Mesenchymal stem cell (in vitro differentiated cells and primary cell): ENCODE measurements around the gene NCLN.

Source experiments
- DNase-seq: peaks from one replicate; pipeline ENCODE4 v3.0.0-alpha.2; 2013
- H2AFZ ChIP-seq: one replicate; pipeline ENCODE4 v1.6.1; 2013; ENCODE audit warnings: low read depth, mild to moderate bottlenecking, control low read depth, inconsistent platforms, low read length, moderate library complexity
- H2AK5ac ChIP-seq: 2 replicates; pipeline ENCODE4 v1.6.1; 2013; ENCODE audit warnings: low read length, moderate library complexity, mild to moderate bottlenecking, inconsistent platforms; ENCODE audit not compliant: severe bottlenecking
- H2BK120ac ChIP-seq: one replicate; pipeline ENCODE4 v1.6.1; 2013; ENCODE audit warnings: low read depth, mild to moderate bottlenecking, inconsistent platforms, low read length, moderate library complexity
- H2BK12ac ChIP-seq, 2 experiments: one replicate each; pipeline ENCODE4 v1.6.1; 2013; ENCODE audit warnings: inconsistent platforms in 2 of 2, low read length in 2 of 2, mild to moderate bottlenecking in 2 of 2, moderate library complexity in 2 of 2, control low read depth in 1 of 2
- H2BK15ac ChIP-seq: one replicate; pipeline ENCODE4 v1.6.1; 2013; ENCODE audit warnings: mild to moderate bottlenecking, low read depth, inconsistent platforms; ENCODE audit not compliant: poor library complexity, severe bottlenecking
- H2BK5ac ChIP-seq: 2 replicates; pipeline ENCODE4 v1.6.1; 2013; ENCODE audit warnings: low read depth, mild to moderate bottlenecking, low read length, control low read depth, inconsistent platforms; ENCODE audit not compliant: poor library complexity, severe bottlenecking
- H3K14ac ChIP-seq, 2 experiments: one replicate each; pipeline ENCODE4 v1.6.1; 2013; ENCODE audit warnings: inconsistent platforms in 2 of 2, low read length in 2 of 2, control low read depth in 1 of 2, mild to moderate bottlenecking in 1 of 2, moderate library complexity in 1 of 2
- H3K18ac ChIP-seq, 2 experiments: one replicate each; pipeline ENCODE4 v1.6.1; 2013; ENCODE audit warnings: inconsistent platforms in 2 of 2, low read length in 2 of 2, control low read depth in 1 of 2, low read depth in 1 of 2, mild to moderate bottlenecking in 1 of 2
- H3K23ac ChIP-seq, 2 experiments: one replicate each; pipeline ENCODE4 v1.6.1; 2013; ENCODE audit warnings: inconsistent platforms in 2 of 2, low read length in 2 of 2, mild to moderate bottlenecking in 2 of 2, moderate library complexity in 2 of 2, control low read depth in 1 of 2
- H3K27ac ChIP-seq: 2 replicates; pipeline ENCODE4 v1.5.1; 2013; ENCODE audit warnings: mild to moderate bottlenecking, moderate library complexity, low read length, control low read depth, inconsistent platforms; ENCODE audit not compliant: poor library complexity, severe bottlenecking
- H3K27me3 ChIP-seq, 2 experiments: 2 replicates each; pipeline versions ENCODE4 v1.6.1 to v1.7.0; 2013; ENCODE audit warnings: low read length in 2 of 2, mild to moderate bottlenecking in 2 of 2, moderate library complexity in 2 of 2, control low read depth in 1 of 2, inconsistent platforms in 1 of 2; ENCODE audit not compliant: control insufficient read depth in 1 of 2, insufficient read depth in 1 of 2
- H3K36me3 ChIP-seq, 2 experiments: 2 replicates each; pipeline versions ENCODE4 v1.6.1 to v1.7.0; 2013; ENCODE audit warnings: low read length in 2 of 2, control low read depth in 1 of 2, inconsistent platforms in 1 of 2, low read depth in 1 of 2, mild to moderate bottlenecking in 1 of 2; ENCODE audit not compliant: insufficient read depth in 2 of 2, control insufficient read depth in 1 of 2
- H3K4ac ChIP-seq, 2 experiments: one replicate each; pipeline ENCODE4 v1.6.1; 2013; ENCODE audit warnings: inconsistent platforms in 2 of 2, low read length in 2 of 2, mild to moderate bottlenecking in 2 of 2, moderate library complexity in 2 of 2, control low read depth in 1 of 2, low read depth in 1 of 2
- H3K4me1 ChIP-seq: 2 replicates; pipeline ENCODE4 v1.6.1; 2013; ENCODE audit warnings: low read depth, low read length, control low read depth; ENCODE audit not compliant: control insufficient read depth, insufficient read depth
- H3K4me2 ChIP-seq: 2 replicates; pipeline ENCODE4 v1.6.1; 2013; ENCODE audit warnings: low read length, mild to moderate bottlenecking, inconsistent platforms; ENCODE audit not compliant: poor library complexity, severe bottlenecking
- H3K4me3 ChIP-seq, 2 experiments: 2 replicates each; pipeline versions ENCODE4 v1.5.1 to v1.7.0; 2013; ENCODE audit warnings: low read length in 2 of 2, mild to moderate bottlenecking in 2 of 2, control low read depth in 1 of 2, low read depth in 1 of 2; ENCODE audit not compliant: insufficient read depth in 1 of 2
- H3K79me1 ChIP-seq: replicated peaks from 2 replicates; pipeline ENCODE4 v1.6.1; 2013; ENCODE audit warnings: mild to moderate bottlenecking, control low read depth, low read length, inconsistent platforms; ENCODE audit not compliant: poor library complexity, severe bottlenecking
- H3K9ac ChIP-seq: 2 replicates; pipeline ENCODE4 v1.7.0; 2013; ENCODE audit warnings: mild to moderate bottlenecking, low read length, moderate library complexity
- H3K9me3 ChIP-seq: 2 replicates; pipeline ENCODE4 v1.7.0; 2013; ENCODE audit warnings: mild to moderate bottlenecking, low read length; ENCODE audit not compliant: control insufficient read depth
- H4K8ac ChIP-seq: one replicate; pipeline ENCODE4 v1.6.1; 2013; ENCODE audit warnings: inconsistent platforms, mild to moderate bottlenecking, low read length, moderate library complexity
- H4K91ac ChIP-seq: one replicate; pipeline ENCODE4 v1.6.1; 2013; ENCODE audit warnings: mild to moderate bottlenecking, low read length, inconsistent platforms
- WGBS: methylation state at CpG from one replicate; pipeline ENCODE4 v1.1.7; 2013; ENCODE audit warnings: mixed read lengths; 5-methylcytosine and 5-hydroxymethylcytosine counted together

NCLN gene

DNA sequence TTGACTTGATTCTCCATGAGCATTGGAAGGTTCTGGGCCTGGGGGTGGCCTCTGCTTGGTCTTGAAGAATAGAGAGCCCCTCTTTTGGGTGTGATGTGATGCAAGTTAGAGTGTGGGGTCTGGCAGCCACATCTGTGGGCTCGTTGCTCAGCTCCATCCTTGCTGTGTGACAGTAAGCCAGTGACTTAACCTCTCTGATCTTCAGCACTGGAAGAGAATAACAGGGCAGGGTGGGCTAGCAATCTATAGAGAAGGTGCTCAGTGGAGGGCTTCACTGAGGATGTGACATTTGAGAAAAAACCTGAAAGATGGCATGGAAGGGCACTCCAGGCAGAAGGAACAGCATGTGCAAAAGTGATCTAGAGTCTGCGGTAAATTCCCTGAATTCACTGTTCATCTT is 66.9 kb downstream of the NCLN start:
- H3K4me2 ChIP-seq: no peak overlapping the region
- 91% methylated on average over 2 of the region's 2 CpGs for WGBS
- H3K23ac ChIP-seq: no peak overlapping the region

DNA sequence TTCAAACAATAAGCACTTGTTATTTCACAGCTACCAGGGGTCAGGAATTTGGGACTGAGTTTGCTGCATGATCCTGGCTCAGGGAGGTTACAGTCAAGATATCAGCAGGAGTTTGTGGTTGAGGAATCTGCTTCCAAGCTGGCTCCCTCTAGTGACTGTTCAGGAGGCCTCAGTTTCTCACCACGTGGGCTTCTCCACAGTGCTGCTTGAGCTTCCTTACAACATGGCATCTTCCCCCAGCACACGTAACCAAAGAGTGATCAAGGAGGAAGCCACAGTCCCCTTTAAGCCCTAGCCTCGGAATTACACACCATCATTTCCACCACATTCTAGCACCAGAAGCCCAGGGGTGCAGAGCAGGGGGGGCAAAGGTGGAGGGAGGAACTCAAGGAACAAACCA is 67.5 kb downstream of the NCLN start:
- H4K91ac ChIP-seq: no peak overlapping the region
- H3K9ac ChIP-seq: no peak overlapping the region
- H2BK15ac ChIP-seq: no peak overlapping the region
- no peak overlapping the region for H2AFZ ChIP-seq
- no peak overlapping the region for H2AK5ac ChIP-seq
- H2BK5ac ChIP-seq: no peak overlapping the region
- no peak overlapping the region for H4K8ac ChIP-seq
- no peak overlapping the region for H3K14ac ChIP-seq
- no peak overlapping the region for H3K4ac ChIP-seq
- H3K79me1 ChIP-seq: no peaks in the 10 kb centered on the region
- no peak overlapping the region for H3K27ac ChIP-seq
- H3K18ac ChIP-seq: no peak overlapping the region
- peaks cover 9 to 34% of the 10 kb centered on the region in 2 experiments for H3K27me3 ChIP-seq
- DNase-seq: no peak
- 46% methylated on average over 3 of the region's 3 CpGs for WGBS
- no peak overlapping the region for H3K23ac ChIP-seq
- H3K36me3 ChIP-seq: no peaks in the 10 kb centered on the region
- H3K4me2 ChIP-seq: no peak overlapping the region
- peaks cover 18% of the 10 kb centered on the region for H3K9me3 ChIP-seq
- no peak overlapping the region for H3K4me3 ChIP-seq
- no peak overlapping the region for H2BK120ac ChIP-seq
- H2BK12ac ChIP-seq: no peak overlapping the region
- H3K4me1 ChIP-seq: no peaks in the 10 kb centered on the region

More for the DNA sequence above, 66.9 kb downstream of the NCLN start:
- Histone ChIP-seq H3K14ac (no peak overlapping the region), H3K79me1 (no peaks in the 10 kb centered on the region), H2BK5ac (no peak overlapping the region), H2BK120ac (no peak overlapping the region), H3K9me3 (peaks cover 18% of the 10 kb centered on the region), H3K4ac (no peak overlapping the region), H4K91ac (no peak overlapping the region), H3K36me3 (no peaks in the 10 kb centered on the region), H2AK5ac (no peak overlapping the region), H4K8ac (no peak overlapping the region), H2AFZ (no peak overlapping the region), H3K18ac (no peak overlapping the region), H2BK15ac (no peak overlapping the region), H2BK12ac (no peak overlapping the region), H3K9ac (no peak overlapping the region), H3K4me3 (no peak overlapping the region), H3K27me3 (peaks cover 9 to 35% of the 10 kb centered on the region in 2 experiments), H3K4me1 (no peaks in the 10 kb centered on the region), H3K27ac (no peak overlapping the region)
- DNase-seq: no peak

DNA sequence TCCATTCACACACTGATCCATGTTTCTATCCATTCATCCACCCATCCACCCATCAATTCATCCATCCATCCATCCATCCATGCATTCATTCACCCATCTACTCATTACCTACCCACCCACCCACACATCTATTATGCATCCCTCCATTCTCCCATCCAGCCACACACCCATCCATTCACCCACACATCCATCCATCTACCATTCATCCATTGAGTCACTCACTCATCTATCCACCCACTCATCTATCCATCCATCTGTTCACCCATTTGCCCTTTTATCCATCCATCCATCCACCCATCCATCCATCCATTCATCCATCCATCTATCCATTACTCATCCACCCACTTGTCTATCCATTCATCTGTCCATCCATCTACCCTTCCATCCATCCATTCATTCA is 68.8 kb downstream of the NCLN start:
- Histone ChIP-seq H3K9ac (no peak overlapping the region), H3K79me1 (no peaks in the 10 kb centered on the region), H2BK120ac (no peak overlapping the region), H4K91ac (no peak overlapping the region), H3K36me3 (no peaks in the 10 kb centered on the region), H3K4ac (no peak overlapping the region), H3K4me2 (no peak overlapping the region), H3K23ac (no peak overlapping the region), H3K9me3 (peaks cover 18% of the 10 kb centered on the region), H3K27me3 (peaks cover 9 to 39% of the 10 kb centered on the region in 2 experiments), H3K27ac (no peak overlapping the region), H4K8ac (no peak overlapping the region), H2AK5ac (no peak overlapping the region), H3K18ac (no peak overlapping the region), H2BK15ac (no peak overlapping the region), H3K4me1 (no peaks in the 10 kb centered on the region), H3K14ac (no peak overlapping the region), H3K4me3 (no peak overlapping the region), H2BK12ac (no peak overlapping the region), H2BK5ac (no peak overlapping the region), H2AFZ (no peak overlapping the region)
- no peak for DNase-seq

DNA sequence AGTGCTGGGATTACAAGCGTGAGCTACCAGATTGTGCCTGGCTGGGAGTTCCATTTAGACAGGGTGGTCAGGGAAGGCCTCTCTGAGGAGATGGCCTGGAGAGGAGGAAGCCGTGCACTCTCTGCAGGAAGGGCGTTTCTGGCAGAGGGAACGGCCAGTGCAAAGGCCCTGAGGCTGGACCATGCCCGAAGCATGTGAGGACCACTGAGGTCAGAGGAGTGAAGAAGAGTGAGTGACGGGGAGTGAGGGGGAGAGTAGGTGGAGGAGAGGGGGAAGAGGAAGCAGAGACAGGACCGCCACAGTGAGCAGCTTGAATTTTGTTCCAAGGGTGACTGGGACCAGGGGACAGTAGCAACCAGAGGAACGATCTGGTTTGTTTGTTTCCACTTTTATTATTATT is 71.3 kb downstream of the NCLN start:
- Histone ChIP-seq H3K27ac (no peak overlapping the region), H3K27me3 (peaks cover 9 to 32% of the 10 kb centered on the region in 2 experiments), H3K4me3 (no peak overlapping the region), H3K79me1 (no peaks in the 10 kb centered on the region), H3K23ac (no peak overlapping the region), H3K36me3 (no peaks in the 10 kb centered on the region), H2BK15ac (no peak overlapping the region), H3K4ac (no peak overlapping the region), H3K18ac (no peak overlapping the region), H3K9ac (no peak overlapping the region), H3K14ac (no peak overlapping the region), H2BK5ac (no peak overlapping the region), H4K91ac (no peak overlapping the region), H3K4me1 (no peaks in the 10 kb centered on the region), H2BK12ac (no peak overlapping the region), H2BK120ac (no peak overlapping the region), H4K8ac (no peak overlapping the region), H3K4me2 (no peak overlapping the region), H2AFZ (no peak overlapping the region), H2AK5ac (no peak overlapping the region), H3K9me3 (peaks cover 18% of the 10 kb centered on the region)
- 87% methylated on average over 7 of the region's 8 CpGs for WGBS
- DNase-seq: no peak
